ENCODE data around the gene AKT2. TPM values are rescaled to one million over a fixed set of nuclear protein-coding genes. Genes with fewer than 3 reads are reported as not detected.

The AKT2 gene
- total and polyA plus RNA-seq, 10 of the 15 experiments (the other 5 are each of a cell fraction or from before 2014, with no cell fraction given) = 1.0 to 185 (median 71.5) TPM

DNA sequence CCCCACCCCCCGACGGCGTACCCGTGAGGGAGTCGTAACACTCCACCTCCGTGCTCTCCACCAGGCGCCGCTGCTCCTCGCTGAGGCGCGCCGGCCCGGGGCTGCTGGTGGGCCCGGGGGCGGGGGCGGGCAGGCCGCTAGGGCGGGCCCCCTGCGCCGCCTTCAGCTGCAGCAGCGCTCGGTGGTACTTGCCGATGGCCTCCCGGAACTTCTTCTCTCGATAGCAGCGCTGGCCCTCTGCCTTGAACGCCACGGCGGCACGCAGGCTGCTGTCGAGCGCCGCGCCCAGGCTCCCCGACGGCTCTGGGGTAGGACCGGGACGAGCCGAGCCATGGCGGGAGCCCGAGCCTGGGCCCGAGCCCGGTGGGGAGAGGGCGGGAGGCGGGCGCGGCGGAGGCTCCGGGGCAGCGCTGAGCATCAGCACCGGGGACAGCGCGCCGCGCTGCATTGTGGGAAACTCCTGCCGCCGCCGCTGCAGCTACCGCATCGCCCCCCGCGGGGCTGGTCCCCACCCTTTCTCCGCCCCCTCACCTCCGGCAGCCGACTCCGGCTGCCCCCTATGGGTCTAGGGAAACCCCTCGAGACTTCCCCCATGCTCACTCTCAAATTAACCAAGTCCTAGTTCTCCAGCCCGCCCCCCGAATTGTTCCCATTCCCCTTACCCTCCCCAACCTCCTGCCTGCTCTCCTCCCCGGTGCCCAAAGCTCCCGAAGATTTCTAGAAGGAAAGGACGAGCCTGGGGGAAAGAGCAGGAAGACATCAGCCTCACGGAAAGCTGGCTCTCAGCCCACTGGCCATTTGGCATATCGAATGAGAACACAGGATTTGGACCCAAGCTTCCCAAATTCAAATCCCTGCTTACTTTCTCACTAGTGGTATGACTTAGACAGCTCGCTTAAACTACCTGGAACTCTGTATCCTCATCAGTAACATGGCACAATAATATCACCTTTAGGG is 66.9 kb downstream of the AKT2 start, which contains the start of gene TTC9B:
Gene TTC9B, minus strand, starts transcription at position 451 of the 957 bp plus-strand sequence. Its CDS starts 3 bp downstream, at position 448.
- no peak within 1 kb of the TSS for H2AFZ ChIP-seq (ENCODE audit: control insufficient read depth, low read depth, low read length)
- H3K9ac ChIP-seq (ENCODE audit: control insufficient read depth, insufficient read depth, low read length) = no peak within 1 kb of the TSS
- TF ChIP-seq, protein P1, sequence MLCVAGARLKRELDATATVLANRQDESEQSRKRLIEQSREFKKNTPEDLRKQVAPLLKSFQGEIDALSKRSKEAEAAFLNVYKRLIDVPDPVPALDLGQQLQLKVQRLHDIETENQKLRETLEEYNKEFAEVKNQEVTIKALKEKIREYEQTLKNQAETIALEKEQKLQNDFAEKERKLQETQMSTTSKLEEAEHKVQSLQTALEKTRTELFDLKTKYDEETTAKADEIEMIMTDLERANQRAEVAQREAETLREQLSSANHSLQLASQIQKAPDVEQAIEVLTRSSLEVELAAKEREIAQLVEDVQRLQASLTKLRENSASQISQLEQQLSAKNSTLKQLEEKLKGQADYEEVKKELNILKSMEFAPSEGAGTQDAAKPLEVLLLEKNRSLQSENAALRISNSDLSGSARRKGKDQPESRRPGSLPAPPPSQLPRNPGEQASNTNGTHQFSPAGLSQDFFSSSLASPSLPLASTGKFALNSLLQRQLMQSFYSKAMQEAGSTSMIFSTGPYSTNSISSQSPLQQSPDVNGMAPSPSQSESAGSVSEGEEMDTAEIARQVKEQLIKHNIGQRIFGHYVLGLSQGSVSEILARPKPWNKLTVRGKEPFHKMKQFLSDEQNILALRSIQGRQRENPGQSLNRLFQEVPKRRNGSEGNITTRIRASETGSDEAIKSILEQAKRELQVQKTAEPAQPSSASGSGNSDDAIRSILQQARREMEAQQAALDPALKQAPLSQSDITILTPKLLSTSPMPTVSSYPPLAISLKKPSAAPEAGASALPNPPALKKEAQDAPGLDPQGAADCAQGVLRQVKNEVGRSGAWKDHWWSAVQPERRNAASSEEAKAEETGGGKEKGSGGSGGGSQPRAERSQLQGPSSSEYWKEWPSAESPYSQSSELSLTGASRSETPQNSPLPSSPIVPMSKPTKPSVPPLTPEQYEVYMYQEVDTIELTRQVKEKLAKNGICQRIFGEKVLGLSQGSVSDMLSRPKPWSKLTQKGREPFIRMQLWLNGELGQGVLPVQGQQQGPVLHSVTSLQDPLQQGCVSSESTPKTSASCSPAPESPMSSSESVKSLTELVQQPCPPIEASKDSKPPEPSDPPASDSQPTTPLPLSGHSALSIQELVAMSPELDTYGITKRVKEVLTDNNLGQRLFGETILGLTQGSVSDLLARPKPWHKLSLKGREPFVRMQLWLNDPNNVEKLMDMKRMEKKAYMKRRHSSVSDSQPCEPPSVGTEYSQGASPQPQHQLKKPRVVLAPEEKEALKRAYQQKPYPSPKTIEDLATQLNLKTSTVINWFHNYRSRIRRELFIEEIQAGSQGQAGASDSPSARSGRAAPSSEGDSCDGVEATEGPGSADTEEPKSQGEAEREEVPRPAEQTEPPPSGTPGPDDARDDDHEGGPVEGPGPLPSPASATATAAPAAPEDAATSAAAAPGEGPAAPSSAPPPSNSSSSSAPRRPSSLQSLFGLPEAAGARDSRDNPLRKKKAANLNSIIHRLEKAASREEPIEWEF (IDR thresholded peaks at IDR 0.05; ENCODE audit: insufficient replicate concordance, low read depth, low read length) = no peak
- TF ChIP-seq, protein P2, sequence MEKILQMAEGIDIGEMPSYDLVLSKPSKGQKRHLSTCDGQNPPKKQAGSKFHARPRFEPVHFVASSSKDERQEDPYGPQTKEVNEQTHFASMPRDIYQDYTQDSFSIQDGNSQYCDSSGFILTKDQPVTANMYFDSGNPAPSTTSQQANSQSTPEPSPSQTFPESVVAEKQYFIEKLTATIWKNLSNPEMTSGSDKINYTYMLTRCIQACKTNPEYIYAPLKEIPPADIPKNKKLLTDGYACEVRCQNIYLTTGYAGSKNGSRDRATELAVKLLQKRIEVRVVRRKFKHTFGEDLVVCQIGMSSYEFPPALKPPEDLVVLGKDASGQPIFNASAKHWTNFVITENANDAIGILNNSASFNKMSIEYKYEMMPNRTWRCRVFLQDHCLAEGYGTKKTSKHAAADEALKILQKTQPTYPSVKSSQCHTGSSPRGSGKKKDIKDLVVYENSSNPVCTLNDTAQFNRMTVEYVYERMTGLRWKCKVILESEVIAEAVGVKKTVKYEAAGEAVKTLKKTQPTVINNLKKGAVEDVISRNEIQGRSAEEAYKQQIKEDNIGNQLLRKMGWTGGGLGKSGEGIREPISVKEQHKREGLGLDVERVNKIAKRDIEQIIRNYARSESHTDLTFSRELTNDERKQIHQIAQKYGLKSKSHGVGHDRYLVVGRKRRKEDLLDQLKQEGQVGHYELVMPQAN (conservative IDR thresholded peaks at IDR 0.05) = no peak
- TF ChIP-seq RBBP5 (conservative IDR thresholded peaks at IDR 0.05) = no peak
- 0 out of 2 replicates have a peak, but pooled peaks have one; percentile 85 for TF ChIP-seq RCOR1 (conservative IDR thresholded peaks at IDR 0.05; ENCODE audit: low read depth, low read length)
- TF ChIP-seq SUZ12 (IDR thresholded peaks at IDR 0.05; ENCODE audit: unreplicated experiment) = peak; percentile 91
- TF ChIP-seq, protein P3, sequence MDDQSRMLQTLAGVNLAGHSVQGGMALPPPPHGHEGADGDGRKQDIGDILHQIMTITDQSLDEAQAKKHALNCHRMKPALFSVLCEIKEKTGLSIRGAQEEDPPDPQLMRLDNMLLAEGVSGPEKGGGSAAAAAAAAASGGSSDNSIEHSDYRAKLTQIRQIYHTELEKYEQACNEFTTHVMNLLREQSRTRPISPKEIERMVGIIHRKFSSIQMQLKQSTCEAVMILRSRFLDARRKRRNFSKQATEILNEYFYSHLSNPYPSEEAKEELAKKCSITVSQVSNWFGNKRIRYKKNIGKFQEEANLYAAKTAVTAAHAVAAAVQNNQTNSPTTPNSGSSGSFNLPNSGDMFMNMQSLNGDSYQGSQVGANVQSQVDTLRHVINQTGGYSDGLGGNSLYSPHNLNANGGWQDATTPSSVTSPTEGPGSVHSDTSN (IDR thresholded peaks at IDR 0.05; ENCODE audit: insufficient replicate concordance, low read depth, low read length) = no peak
- TF ChIP-seq, protein P4, sequence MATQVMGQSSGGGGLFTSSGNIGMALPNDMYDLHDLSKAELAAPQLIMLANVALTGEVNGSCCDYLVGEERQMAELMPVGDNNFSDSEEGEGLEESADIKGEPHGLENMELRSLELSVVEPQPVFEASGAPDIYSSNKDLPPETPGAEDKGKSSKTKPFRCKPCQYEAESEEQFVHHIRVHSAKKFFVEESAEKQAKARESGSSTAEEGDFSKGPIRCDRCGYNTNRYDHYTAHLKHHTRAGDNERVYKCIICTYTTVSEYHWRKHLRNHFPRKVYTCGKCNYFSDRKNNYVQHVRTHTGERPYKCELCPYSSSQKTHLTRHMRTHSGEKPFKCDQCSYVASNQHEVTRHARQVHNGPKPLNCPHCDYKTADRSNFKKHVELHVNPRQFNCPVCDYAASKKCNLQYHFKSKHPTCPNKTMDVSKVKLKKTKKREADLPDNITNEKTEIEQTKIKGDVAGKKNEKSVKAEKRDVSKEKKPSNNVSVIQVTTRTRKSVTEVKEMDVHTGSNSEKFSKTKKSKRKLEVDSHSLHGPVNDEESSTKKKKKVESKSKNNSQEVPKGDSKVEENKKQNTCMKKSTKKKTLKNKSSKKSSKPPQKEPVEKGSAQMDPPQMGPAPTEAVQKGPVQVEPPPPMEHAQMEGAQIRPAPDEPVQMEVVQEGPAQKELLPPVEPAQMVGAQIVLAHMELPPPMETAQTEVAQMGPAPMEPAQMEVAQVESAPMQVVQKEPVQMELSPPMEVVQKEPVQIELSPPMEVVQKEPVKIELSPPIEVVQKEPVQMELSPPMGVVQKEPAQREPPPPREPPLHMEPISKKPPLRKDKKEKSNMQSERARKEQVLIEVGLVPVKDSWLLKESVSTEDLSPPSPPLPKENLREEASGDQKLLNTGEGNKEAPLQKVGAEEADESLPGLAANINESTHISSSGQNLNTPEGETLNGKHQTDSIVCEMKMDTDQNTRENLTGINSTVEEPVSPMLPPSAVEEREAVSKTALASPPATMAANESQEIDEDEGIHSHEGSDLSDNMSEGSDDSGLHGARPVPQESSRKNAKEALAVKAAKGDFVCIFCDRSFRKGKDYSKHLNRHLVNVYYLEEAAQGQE (IDR thresholded peaks at IDR 0.05; ENCODE audit: low read depth, low read length) = peak; percentile 89
- no peak for TF ChIP-seq ASH2L (IDR thresholded peaks at IDR 0.05; ENCODE audit: borderline replicate concordance, low read depth)

More for the DNA sequence above, 66.9 kb downstream of the AKT2 start, which contains the start of gene TTC9B:
- peaks cover 4% of the 10 kb centered on the region; the same call in 1 of the 3 replicates for H3K9me3 ChIP-seq (replicated peaks; ENCODE audit: control insufficient read depth, insufficient read depth, low read length)
- H3K27ac ChIP-seq (ENCODE audit: control insufficient read depth, insufficient read depth) = no peak within 1 kb of the TSS
- RAD21 ChIA-PET (ENCODE audit: unreplicated experiment) = interaction anchor here (0.8 to 1.3 kb wide), 2 partner anchors 26 to 195 kb away, joined by 3 to 4 read pairs; no protein-coding TSS in a partner anchor
- peaks cover 0 to 6% of the 10 kb centered on the region in 2 experiments for H3K27me3 ChIP-seq (replicated peaks in 1 of 2; ENCODE audit: control insufficient read depth in 2 of 2, insufficient read depth in 2 of 2, low read length in 1 of 2)
- CTCF ChIA-PET = interaction anchor here (0.8 to 1.5 kb wide), 3 partner anchors 28 to 163 kb away, joined by 3 to 7 read pairs (median 5); partner anchors contain the start of gene ZNF780B
- no peaks in the 10 kb centered on the region for H3K79me2 ChIP-seq (ENCODE audit: control insufficient read depth, insufficient read depth, low read length)
- no peaks in the 10 kb centered on the region for H3K4me1 ChIP-seq (ENCODE audit: control insufficient read depth, insufficient read depth, low read length)
- FAIRE-seq (no peak), DNase-seq (ENCODE audit: low read depth, low spot score) (no peak), ATAC-seq (no peak; the same call in 2 of the 3 replicates)
- SMC1A ChIA-PET (ENCODE audit: uncharacterized antibody, unreplicated experiment) = interaction anchor here (0.5 to 3.1 kb wide), 3 partner anchors 74 to 100 kb away, joined by 3 to 15 read pairs (median 3); no protein-coding TSS in a partner anchor
- BruUV-seq (replicated peaks) = no TSS peak
- in situ Hi-C loops (cut with MboI) (no loop called here), intact Hi-C loops (cut with micrococcal nuclease; ENCODE audit: unreplicated experiment) (no loop called here)
- no peak within 1 kb of the TSS for H3K4me2 ChIP-seq (ENCODE audit: control insufficient read depth, insufficient read depth)
- no peaks in the 10 kb centered on the region for H3K36me3 ChIP-seq (ENCODE audit: control insufficient read depth in 2 of 2, insufficient read depth in 2 of 2, low read length in 1 of 2)
- WGBS (ENCODE audit: insufficient coverage, insufficient replicate concordance, low lambda C conversion rate, missing lambda C conversion rate) = 27% methylated on average over 24 of the region's 75 CpGs
- H4K20me1 ChIP-seq (ENCODE audit: control insufficient read depth, insufficient read depth) = no peaks in the 10 kb centered on the region
- H3K4me3 ChIP-seq = no peak within 1 kb of the TSS
- POLR2A ChIA-PET = interaction anchor here (0.6 kb wide), 2 partner anchors 307 to 384 kb away, joined by 3 to 4 read pairs; partner anchors contain the start of gene DYRK1B

Data from GM12878 (cell line).